Fibroblast of peridontal ligament (primary cell): ENCODE results near the gene GBF1.
A peak's percentile ranks its signal among the peaks of the same experiment; 100 is the strongest.
"Not testable (repeated sequence)": the region's sequence is repeated elsewhere in the genome, so short reads cannot be mapped to it uniquely, and the experiment has no call there.

ENCODE experiments used
- DNase-seq: peaks from one replicate; pipeline ENCODE4 v3.0.0-alpha.2; 2010; ENCODE audit errors: extremely low read depth

GBF1 gene

DNA sequence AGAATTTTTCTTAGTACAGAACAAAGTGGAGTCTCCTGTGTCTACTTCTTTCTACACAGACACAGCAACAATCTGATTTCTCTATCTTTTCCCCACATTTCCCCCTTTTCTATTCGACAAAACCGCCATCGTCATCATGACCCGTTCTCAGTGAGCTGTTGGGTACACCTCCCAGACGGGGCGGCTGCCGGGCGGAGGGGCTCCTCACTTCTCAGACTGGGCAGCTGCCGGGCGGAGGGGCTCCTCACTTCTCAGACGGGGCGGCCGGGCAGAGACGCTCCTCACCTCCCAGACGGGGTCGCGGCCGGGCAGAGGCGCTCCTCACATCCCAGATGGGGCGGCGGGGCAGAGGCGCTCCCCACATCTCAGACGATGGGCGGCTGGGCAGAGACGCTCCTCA, 56.0 kb downstream of the GBF1 start:
- not testable (repeated sequence) for DNase-seq

DNA sequence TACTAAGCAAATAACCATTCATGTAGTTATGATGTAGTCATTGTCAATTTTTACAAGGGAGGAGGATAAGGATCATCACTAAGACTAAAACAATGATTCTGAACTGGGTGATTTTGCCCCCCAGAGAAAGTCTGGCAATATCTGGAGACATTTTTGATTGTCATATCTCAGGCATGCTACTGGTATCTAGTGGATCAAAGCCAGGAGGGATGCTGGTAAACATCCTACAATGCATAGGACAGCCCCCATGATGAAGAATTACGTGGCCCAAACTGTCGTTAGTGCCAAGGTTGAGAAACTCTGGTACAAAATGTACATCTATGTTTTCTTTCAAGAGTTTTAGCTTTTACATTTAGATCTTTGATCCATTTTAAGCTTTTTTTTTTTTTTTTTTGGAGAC, 57.3 kb downstream of the GBF1 start:
- DNase-seq = no peak

DNA sequence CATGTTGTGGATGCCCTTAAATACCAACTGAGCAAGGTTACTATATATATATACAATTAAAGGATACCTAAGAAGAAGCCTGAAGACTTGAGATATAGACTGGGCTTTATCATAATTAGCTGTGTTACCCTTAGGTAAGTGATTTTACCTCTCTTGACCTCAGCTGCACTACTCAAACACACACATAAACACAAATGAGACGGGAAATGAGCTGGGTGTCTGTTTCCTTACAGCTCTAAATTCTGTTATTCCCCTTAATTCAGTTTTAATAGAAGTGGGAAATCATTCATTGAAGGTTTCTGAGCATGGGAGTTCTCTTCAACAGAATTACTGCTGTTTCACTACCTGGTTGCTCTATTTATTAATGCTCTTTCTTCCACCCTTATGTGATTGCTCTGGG, 60.7 kb downstream of the GBF1 start:
- no peak for DNase-seq

DNA sequence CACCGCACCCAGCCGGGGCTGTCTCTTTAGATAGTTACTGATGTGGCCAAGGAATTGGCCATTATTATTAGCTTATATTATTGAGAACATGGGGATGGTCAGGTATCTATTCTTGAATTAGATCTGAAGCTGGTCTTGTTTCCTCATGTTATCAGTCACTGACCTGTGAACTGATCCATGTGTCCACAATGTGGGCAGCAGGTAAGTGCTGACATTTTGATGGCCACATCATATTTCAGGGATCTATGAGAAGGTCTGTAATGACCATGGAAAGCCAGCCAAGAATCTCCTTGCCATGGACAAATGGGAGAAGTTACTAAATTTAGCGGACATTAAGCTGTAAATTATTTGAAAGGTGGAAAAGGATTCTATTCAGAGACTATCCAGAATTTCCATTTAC, 61.4 kb downstream of the GBF1 start:
- DNase-seq = no peak

DNA sequence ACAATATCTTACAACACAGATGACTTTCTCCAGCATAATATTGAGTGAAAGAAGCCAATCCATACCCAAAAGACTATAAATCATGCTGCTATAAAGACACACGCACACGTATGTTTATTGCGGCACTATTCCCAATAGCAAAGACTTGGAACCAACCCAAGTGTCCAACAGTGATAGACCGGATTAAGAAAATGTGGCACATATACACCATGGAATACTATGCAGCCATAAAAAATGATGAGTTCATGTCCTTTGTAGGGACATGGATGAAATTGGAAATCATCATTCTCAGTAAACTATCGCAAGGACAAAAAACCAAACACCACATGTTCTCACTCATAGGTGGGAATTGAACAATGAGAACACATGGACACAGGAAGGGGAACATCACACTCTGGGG, 63.0 kb downstream of the GBF1 start:
- not testable (repeated sequence) for DNase-seq

DNA sequence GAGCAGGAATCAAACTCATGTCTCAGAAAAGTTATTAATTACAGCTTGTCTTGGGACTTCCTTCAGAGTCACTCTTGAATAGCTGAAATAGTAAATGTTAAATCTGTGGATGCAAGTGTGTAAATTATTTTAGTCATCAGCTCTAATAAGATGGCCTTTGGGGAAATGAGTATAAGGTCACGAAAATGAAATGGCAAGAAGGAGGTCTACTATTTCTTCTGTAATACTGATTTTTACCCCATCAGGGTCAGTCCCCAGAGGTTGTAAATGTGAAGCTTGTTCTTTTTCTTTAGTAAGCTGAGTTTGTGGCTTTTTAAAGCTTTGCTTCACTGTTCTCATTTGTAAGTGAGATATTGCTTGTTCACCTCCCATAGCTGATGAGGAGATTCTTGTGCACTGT, 63.9 kb downstream of the GBF1 start:
- DNase-seq = no peak

DNA sequence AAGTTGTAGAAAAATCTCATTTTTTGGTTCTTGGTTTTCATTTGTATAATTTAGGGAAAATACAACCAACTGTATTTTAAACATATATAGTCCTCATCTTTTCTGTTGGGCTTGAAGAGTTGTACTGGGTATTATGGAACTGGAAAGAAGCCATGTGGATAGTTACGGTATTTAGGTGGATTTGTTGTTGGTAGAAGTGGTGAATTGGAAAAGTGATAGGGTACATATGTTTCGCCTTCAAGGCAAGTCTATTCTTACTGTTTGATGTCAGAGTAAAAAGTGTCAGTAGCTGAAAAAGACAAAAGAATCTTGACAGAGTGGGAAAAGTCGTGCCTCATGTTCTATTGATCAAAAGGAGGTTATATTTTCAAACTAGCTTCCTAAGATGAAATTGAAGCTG, 64.6 kb downstream of the GBF1 start:
- no peak for DNase-seq

DNA sequence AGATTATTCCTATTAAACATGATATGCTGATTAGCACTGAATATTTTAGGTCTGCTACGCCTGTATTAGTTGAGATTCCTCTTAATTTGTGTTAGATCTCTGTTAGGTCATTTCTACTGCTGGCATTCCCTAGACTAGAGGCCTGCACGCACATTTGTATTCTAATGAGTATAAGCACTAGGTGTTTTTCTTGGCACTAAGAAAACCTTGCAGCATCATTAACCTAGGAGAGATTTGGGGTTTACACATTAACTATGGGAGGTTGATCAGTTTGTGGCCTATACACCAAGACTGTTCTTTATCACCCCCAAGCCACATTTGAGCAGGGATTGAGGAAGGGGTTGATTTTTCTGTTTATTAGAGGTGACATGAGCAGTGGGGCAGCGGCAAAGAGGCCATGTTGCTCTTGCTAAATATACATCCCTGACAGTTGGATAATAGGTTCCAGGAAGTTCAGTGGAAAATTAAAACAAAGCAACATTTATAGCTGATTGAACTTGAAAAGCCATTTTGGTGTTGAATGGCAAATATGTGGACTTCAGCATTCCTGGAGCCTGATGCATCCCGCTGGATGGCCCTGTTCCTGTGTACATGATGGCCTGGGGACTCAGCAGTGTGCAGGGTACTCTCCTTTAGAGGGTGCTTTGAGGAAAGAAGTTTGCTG, 65.2 kb downstream of the GBF1 start:
- DNase-seq = peak; percentile 65

DNA sequence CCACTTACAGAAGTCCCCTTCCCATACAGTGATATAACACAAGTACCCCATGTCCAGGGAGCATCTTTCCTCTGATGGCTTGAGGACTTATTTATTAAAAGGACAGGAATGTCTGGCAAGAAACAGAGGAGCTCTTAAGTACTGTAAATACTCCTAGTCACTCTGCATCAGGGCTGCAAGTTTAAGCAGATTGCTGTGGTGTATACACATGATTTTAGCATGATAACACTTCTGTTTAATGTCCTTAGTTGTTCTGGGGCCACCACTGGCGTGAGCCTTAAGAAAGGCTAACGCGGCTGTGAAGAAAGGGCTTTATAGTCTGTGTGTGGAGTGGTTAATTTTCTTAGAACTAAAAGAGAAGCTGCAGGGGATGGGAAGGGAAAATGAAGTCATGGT, 65.7 kb downstream of the GBF1 start:
- no peak for DNase-seq

DNA sequence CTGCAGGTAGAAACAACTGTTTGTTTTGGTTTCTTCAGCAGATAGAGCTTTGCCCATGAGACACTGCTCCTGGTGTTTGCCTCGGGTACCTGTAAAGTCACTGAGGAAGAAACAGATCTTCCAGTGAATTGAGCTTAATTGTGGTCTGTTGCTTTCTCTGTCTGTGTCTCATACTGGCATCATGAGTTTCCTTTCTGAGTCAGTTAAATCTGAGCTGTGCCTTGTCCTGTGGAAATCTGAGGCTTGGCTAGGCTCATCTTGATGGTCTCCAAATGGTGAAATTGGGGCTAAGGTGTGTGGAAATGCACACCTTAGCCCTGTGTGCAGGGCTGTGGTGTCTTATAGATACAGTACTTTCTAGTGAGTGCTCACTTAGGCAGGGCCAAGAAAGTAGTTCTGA, 67.4 kb downstream of the GBF1 start:
- peak; percentile 33 for DNase-seq

DNA sequence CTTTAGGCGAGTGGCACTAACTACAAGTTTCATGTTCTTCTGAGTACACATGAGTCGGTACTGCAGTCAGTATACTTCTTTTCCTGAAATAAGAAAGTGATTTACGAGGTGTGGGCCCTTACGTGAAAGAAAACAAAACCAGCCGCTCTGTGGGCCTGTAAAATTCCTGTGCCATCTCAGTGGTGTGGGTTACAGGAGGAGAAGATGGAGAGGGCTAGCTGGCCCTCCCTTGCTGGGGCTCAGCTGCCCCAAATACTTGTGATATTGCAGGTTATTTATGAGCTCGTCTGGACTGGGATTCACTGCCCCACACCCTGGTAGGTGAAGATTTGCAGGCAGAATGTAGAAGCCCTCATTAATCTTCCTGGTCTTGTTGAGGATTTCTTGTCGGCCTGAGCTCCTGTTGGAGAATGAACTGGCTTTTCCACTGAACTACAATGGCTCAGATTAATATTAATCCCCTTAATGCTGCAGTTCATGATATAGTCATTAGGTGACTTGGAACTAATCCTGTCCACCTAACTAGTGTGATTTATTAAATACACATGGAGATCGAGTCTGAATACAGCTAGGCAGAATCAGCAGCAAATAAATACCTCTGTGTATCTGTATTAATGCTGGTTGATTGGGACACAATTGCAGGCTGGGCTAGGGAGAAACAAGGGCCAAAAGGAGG, 68.0 kb downstream of the GBF1 start:
- DNase-seq = no peak

DNA sequence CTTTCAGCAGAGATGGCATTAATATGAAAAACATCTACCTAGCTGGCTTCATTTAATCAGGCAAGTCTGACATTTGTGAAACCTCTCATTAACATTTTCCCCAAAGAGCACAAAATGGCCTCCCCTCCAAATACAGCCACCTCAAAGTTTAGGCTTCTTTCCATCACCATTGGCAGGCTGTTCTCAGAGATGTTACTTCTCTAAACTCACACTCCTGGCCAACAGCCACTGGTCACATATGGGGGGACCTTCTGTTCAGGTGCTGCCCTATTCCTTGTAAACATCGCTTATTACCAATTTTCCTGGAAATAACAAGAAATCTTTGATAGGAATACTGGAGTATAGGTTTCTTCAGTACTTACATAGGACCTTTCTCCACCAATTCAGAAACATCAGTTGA, 69.5 kb downstream of the GBF1 start:
- DNase-seq = no peak

DNA sequence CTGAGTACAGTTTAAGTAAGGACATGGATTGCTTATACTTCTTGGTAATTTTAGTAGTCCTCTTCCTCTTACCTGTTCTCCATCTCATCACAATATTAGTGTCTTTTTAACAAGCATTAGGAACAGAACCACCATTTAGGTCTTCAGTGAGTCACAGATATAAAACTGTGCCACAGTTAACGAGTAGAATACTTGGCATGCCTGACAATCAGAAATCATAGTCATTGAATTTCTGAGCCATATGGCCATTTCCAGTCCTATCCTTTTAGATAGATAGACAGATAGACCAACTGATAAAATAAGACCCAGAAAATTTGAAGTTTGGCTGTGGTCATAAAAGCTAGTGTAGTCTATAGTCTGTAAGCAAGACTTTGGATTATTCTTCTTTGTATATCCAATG, 71.1 kb downstream of the GBF1 start:
- DNase-seq = no peak

DNA sequence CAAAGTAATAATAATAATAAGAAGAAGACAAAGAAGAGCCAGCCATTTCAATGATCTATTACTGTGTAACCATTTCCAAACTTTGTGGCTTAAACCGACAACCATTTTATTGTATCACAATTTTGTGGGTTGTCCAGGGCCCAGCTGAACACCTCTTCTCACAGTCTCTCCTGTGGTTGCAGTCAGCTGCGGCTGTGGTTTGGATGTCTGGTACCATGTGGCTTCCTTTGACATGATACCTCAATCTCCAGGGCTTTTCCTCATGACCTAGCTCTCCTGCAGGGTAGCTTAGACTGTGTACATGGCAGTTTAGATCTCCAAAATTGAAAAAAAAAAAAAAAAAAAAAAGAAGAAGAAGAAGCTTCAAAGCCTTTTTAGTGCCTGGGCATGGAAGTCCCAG, 77.6 kb downstream of the GBF1 start:
- DNase-seq = no peak

DNA sequence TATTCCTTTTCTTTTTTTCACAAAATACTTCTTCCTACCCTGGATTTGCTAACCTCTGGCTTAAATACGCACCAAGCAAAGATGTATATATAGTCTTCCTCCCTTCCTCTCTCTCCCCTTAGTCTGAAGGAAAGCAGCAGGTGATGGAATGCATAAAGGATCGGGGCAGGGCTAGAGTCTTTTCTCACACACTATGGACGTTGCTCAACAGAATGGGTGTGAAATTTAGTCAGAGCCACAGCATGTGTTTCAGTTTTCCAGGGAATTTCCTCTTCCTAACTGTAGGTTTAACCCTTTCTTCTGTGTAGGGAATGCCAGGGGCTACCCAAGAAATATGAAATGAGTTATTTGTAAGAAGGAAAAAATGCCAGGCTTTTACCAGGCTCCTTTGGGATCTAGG, 78.7 kb downstream of the GBF1 start:
- peak; percentile 50 for DNase-seq

DNA sequence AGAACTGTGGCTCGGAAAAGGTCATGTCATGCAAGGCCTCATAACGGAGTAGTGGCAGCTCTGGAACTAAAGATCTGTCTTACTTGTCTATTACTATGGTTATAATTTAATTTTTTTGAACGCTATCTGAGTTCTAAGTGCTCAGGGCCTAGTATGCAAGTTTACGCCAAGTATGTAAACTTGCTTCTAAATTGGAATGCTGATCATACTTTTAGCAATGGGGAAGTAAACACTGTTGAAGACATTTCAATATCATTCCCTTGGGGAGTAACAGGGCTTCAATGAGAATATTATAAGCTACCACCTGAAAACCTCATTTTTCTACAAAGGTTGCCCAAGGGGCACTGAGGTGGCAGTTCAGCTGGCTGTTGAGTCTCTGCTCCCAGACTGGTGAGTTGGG, 80.7 kb downstream of the GBF1 start:
- DNase-seq = no peak

DNA sequence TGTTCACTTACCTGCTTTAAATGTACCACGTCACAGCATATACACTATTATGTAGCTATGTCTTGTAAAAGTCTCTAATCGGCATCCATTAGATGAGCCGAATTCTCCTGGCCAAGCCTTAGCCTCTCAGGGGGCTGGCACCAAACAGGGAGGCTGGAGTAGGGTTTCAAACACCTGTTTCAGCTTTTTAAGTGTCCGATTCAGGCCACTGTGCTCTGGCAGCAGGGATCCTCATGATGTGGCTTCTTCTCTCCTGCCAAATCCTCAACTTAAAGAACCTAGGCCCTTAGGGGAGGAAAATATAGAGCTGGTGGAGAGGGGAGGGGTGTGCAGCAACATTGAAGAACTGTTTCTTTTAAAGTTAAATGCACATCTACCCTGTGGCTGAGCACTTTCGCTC, 81.7 kb downstream of the GBF1 start:
- no peak for DNase-seq

DNA sequence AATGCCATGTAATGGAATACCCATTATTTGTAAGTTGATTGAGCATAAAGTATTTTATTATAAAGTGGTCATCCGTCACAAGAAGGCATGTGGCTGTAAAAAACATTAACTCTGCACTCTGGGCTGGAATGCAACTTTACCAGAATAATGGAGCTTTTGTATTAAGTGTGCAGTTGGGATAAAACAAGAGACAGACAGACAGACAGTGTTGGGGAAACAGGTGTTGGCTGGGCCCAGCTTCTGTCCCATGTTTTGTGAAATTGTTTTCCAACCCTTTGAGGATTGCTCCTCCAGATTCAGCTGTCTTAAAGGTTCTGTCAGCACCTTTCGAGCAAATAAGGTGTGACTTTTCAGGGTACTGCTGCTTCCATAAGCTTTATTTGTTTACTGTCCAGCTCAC, 82.3 kb downstream of the GBF1 start:
- DNase-seq = no peak

DNA sequence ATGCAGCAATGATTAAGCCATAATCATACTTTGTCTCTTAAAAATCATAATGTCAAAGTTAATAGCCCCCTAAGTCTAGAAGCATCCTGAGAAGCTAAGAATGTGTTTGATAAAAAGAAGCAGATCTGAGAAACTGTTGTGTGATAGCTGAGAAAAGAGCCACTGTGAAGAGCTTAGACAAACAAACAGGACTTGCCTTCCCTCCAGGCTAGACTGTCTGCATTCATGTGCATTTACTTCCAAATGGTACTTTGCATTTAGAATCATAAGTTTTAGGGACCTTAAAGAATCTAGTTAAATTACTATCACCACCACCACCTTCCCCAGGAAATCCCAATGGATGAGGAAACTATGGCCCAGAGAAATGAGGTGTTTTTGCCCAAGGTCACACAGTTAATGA, 87.4 kb downstream of the GBF1 start:
- no peak for DNase-seq

DNA sequence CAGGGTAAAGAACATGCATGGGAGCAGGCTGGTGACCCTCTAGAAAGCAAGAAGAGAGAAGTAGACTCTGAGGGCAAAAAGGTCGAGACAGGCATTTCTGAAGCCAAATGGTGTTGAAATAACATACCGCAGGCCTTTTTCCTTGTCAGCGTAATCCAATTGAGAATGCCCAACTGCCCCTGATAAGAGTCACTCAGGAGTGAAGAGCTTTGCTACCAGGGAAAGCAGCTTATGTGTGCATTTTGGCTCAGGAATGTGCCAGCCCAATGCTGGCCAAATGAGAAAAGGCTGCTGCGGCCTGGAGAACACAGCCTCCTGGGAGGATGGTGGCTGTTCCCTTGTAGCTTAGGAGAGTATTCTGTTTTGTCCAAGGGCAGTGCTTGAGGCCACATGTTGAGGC, 88.8 kb downstream of the GBF1 start:
- DNase-seq = no peak

DNA sequence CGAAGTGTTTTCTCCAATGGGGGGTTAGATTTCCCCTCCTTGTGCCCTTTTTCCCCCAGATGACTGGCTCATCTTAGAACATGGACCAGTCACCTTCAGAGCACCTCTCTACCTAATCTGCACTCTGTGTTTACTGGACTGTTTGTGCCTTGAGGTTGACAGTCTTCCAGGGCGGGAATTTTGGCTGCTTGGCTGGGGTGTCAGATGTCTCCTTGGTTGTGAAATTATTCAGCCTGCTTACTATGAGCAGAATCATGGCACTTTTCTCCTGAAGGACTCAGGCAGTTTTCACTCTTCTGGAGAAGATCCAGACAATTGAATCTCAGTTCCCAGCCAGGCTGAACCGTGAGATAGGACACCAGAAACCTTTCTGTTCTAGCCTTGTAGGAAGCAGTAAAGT, 89.9 kb downstream of the GBF1 start:
- peak; percentile 26 for DNase-seq

DNA sequence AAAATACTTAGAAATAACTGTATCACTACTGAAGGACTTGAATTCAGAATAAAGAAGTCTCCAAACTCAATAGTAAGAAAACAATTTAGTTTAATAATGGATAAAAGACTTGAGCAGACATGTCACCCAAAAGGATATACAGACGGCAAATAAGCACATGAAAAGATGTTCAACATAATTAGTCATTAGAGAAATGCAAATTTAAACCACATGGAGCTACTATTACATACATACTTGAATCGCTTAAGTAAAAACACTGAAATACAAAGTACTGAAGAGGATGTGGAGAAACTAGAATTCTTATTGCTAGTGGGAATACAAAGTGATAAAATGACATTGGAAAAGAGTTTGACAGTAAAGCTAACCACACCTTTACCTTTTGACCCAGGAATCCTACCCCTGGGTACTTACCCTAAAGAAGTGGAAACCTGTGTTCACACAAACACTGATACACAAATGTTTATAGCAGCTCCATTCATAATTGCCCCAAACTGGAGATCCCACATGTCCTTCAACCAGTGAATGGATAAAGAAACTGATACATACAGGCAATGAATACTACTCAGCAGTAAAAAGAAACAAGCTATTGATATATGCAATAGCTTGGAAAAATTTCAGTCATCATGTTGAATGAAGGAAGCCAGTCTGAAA, 95.8 kb downstream of the GBF1 start:
- no peak for DNase-seq

DNA sequence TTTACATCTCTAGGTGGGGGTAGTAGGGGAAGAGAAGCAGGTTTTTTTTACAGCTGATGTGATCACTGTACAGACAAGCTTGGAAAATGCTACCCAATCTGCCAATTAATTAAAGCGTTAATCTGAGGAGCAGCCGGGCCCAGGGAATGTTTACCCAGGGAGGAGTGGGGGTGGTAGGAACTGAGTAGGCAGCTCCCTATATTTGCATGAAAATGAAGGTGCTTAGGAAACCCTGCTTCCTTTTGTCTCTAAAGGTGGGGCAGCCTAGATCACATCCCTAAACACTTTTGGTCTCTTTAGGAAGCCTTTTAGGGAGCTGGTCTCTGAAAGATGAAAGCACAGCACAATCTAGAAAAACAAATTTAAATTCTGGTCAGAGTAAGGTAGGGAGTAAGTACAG, 97.1 kb downstream of the GBF1 start:
- no peak for DNase-seq
